Lower leg skin (tissue), 3 donors: ENCODE data around the gene TTLL5.

Source experiments
- POLR2A ChIP-seq, 2 donors: fragments of 450-650 bp; IDR thresholded peaks; one replicate each; pipeline ENCODE4 v1.6.1; 2016 to 2017; ENCODE audit warnings: antibody characterized with exemption in 2 of 2, mild to moderate bottlenecking in 1 of 2, moderate library complexity in 1 of 2
- TF ChIP-seq, protein P1 (sequence below), 3 donors: fragments of 450-650 bp; IDR thresholded peaks; one replicate each; pipeline ENCODE4 v1.5.1; 2016; ENCODE audit warnings: antibody characterized with exemption in 3 of 3, mild to moderate bottlenecking in 3 of 3, moderate library complexity in 2 of 3

DNA sequence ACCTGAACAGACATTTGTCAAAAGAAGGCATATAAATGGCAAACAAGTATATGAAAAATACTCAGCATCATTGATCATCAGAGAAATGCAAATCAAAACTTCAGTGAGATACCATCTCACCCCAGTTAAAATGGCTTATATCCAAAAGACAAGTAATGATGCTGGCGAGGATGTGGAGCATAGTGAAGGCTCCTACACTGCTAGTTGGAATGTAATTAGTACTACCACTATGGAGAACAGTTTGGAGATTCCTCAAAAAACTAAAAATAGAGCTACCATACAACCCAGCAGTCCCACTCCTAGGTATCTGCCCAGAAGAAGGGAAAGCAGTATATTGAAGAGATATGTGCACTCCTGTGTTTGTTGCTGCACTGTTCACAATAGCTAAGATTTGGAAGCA lies 174.7 kb downstream of the TTLL5 start:
- TF ChIP-seq, protein P1, sequence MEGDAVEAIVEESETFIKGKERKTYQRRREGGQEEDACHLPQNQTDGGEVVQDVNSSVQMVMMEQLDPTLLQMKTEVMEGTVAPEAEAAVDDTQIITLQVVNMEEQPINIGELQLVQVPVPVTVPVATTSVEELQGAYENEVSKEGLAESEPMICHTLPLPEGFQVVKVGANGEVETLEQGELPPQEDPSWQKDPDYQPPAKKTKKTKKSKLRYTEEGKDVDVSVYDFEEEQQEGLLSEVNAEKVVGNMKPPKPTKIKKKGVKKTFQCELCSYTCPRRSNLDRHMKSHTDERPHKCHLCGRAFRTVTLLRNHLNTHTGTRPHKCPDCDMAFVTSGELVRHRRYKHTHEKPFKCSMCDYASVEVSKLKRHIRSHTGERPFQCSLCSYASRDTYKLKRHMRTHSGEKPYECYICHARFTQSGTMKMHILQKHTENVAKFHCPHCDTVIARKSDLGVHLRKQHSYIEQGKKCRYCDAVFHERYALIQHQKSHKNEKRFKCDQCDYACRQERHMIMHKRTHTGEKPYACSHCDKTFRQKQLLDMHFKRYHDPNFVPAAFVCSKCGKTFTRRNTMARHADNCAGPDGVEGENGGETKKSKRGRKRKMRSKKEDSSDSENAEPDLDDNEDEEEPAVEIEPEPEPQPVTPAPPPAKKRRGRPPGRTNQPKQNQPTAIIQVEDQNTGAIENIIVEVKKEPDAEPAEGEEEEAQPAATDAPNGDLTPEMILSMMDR (IDR thresholded peaks at IDR 0.05) = no peak
- TF ChIP-seq POLR2A (IDR thresholded peaks at IDR 0.05) = no peak
